GDM1 (cell line): ENCODE data around the gene HERC2.
"Not testable (repeated sequence)": the region's sequence is repeated elsewhere in the genome, so short reads cannot be mapped to it uniquely, and the experiment has no call there.

Experiments used
- DNase-seq: peaks from one replicate; lab custom pipeline; 2025; lab: John Stamatoyannopoulos, UW

The HERC2 gene

GRCh38 chr15:28131946-28132345 lies 190.0 kb downstream of the HERC2 start:
- no peak for DNase-seq

- no peak for DNase-seq
Measured at GRCh38 chr15:28131400-28131799, 190.6 kb downstream of the HERC2 start.

GRCh38 chr15:28130651-28131050 lies 191.3 kb downstream of the HERC2 start:
- DNase-seq, result no peak

- DNase-seq, result no peak
Measured at GRCh38 chr15:28129231-28129848, 192.6 kb downstream of the HERC2 start.

GRCh38 chr15:28128031-28128430 lies 193.9 kb downstream of the HERC2 start:
- no peak for DNase-seq

GRCh38 chr15:28127036-28127435 lies 194.9 kb downstream of the HERC2 start:
- no peak for DNase-seq

- no peak for DNase-seq
Measured at GRCh38 chr15:28125673-28126651, 196.0 kb downstream of the HERC2 start.

- DNase-seq, result no peak
Measured at GRCh38 chr15:28124841-28125240, 197.1 kb downstream of the HERC2 start.

- DNase-seq, result no peak
Measured at GRCh38 chr15:28123408-28124023, 198.5 kb downstream of the HERC2 start.

GRCh38 chr15:28122038-28122949 lies 199.7 kb downstream of the HERC2 start:
- DNase-seq, result no peak

GRCh38 chr15:28121577-28121976 lies 200.4 kb downstream of the HERC2 start:
- not testable (repeated sequence) for DNase-seq

- DNase-seq, result no peak
Measured at GRCh38 chr15:28120359-28120640, 201.7 kb downstream of the HERC2 start.

- DNase-seq, result no peak
Measured at GRCh38 chr15:28118531-28118930, 203.4 kb downstream of the HERC2 start.

GRCh38 chr15:28118083-28118482 lies 203.9 kb downstream of the HERC2 start:
- DNase-seq, result no peak

GRCh38 chr15:28117432-28117990 lies 204.5 kb downstream of the HERC2 start:
- no peak for DNase-seq

GRCh38 chr15:28116521-28117431 lies 205.2 kb downstream of the HERC2 start:
- DNase-seq, result no peak

GRCh38 chr15:28115871-28116270 lies 206.1 kb downstream of the HERC2 start:
- DNase-seq, result no peak

GRCh38 chr15:28114721-28115622 lies 207.0 kb downstream of the HERC2 start:
- no peak for DNase-seq

GRCh38 chr15:28114114-28114455 lies 207.9 kb downstream of the HERC2 start:
- DNase-seq, result no peak
